Placental epithelial cell (primary cell): ENCODE results near the gene TSC2. TPM values are rescaled to one million over a fixed set of nuclear protein-coding genes. Genes with fewer than 3 reads are reported as not detected.

Experiments used
- small RNA-seq: library from RNA; depleted of rRNA; stranded (forward); fragments of <200 nt; gene quantifications from one replicate; pipeline ENCODE3, GENCODE V24; 2012
- total RNA-seq: library from RNA; depleted of rRNA; stranded (reverse); fragments of >200 nt; gene quantifications from 2 replicates; pipeline ENCODE4 v1.2.3, GENCODE V29; 2012

TSC2 gene
- 82.8 and 95.0 TPM in 2 replicates for total RNA-seq

GRCh38 chr16:2047330-2048115, at the start of gene TSC2, which contains the start of gene NTHL1:
TSC2 (plus strand) TSS chr16:2047985; CDS start chr16:2048616, 631 bp downstream.
NTHL1 (minus strand) TSS chr16:2047834; CDS start chr16:2047823, 11 bp downstream.

GRCh38 chr16:2009791-2010510, 37.8 kb upstream of the TSC2 start, which contains the start of gene ZNF598:
ZNF598 (minus strand) TSS chr16:2009821.

GRCh38 chr16:2019518-2019920, 28.3 kb upstream of the TSC2 start, which contains the start of gene NPW:
NPW (plus strand) TSS chr16:2019785.

GRCh38 chr16:2026461-2027023, 21.2 kb upstream of the TSC2 start, which contains the start of gene NHERF2:
NHERF2 (plus strand) TSS chr16:2026902; CDS start chr16:2027006, 104 bp downstream.

GRCh38 chr16:2135770-2136490, 88.1 kb downstream of the TSC2 start, which contains the start of gene PKD1:
PKD1 (minus strand) TSS chr16:2135898; CDS start chr16:2135689, 209 bp downstream.

Small RNA genes within 50 kb of the gene (small RNA-seq; reads per million reads assigned to genes)
- not detected for gene MIR1225
- gene MIR3180-5, result not detected
- gene MIR4516, result not detected
- gene RF00019, result not detected
- not detected for gene RN7SL219P

Other genes with a start within 250 kb of the TSC2 start
- 5.9 and 24.5 TPM in 2 replicates for gene HAGH, start 221.2 kb upstream of the TSC2 start, total RNA-seq
- gene FAHD1, start 220.8 kb upstream of the TSC2 start, total RNA-seq, result 27.9 and 56.2 TPM in 2 replicates
- gene MEIOB, start 175.8 kb upstream of the TSC2 start, total RNA-seq, result not detected in 2 replicates
- not detected in 2 replicates for gene HS3ST6, start 129.6 kb upstream of the TSC2 start, total RNA-seq
- 16.9 and 20.2 TPM in 2 replicates for gene MSRB1, start 104.8 kb upstream of the TSC2 start, total RNA-seq
- gene RPL3L, start 93.3 kb upstream of the TSC2 start, total RNA-seq, result not detected in 2 replicates
- gene NDUFB10, start 88.4 kb upstream of the TSC2 start, total RNA-seq, result 113 and 135 TPM in 2 replicates
- gene RPS2, start 83.2 kb upstream of the TSC2 start, total RNA-seq, result 1,769 and 2,866 TPM in 2 replicates
- gene RNF151, start 81.1 kb upstream of the TSC2 start, total RNA-seq, result not detected in 2 replicates
- 27.1 and 50.1 TPM in 2 replicates for gene TBL3, start 75.9 kb upstream of the TSC2 start, total RNA-seq
- 1.6 and 2.1 TPM in 2 replicates for gene NOXO1, start 66.5 kb upstream of the TSC2 start, total RNA-seq
- gene GFER, start 63.8 kb upstream of the TSC2 start, total RNA-seq, result 13.0 and 14.9 TPM in 2 replicates
- gene SYNGR3, start 58.0 kb upstream of the TSC2 start, total RNA-seq, result 3.5 and 4.4 TPM in 2 replicates
- gene ZNF598, start 38.2 kb upstream of the TSC2 start, total RNA-seq, result 20.4 and 23.4 TPM in 2 replicates
- gene NPW, start 28.2 kb upstream of the TSC2 start, total RNA-seq, result 0.33 and 0.39 TPM in 2 replicates
- gene NHERF2, start 21.1 kb upstream of the TSC2 start, total RNA-seq, result 8.2 and 22.6 TPM in 2 replicates
- 7.9 and 22.7 TPM in 2 replicates for gene NTHL1, start 151 bp upstream of the TSC2 start, total RNA-seq
- gene PKD1, start 87.9 kb downstream of the TSC2 start, total RNA-seq, result 62.6 and 99.7 TPM in 2 replicates
- 0.33 and 0.39 TPM in 2 replicates for gene RAB26, start 100.6 kb downstream of the TSC2 start, total RNA-seq
- 45.5 and 88.8 TPM in 2 replicates for gene TRAF7, start 107.8 kb downstream of the TSC2 start, total RNA-seq
- under 0.01 TPM in 1 of 2 replicates, not detected in the other for gene CASKIN1, start 148.6 kb downstream of the TSC2 start, total RNA-seq
- 24.3 and 82.3 TPM in 2 replicates for gene MLST8, start 157.5 kb downstream of the TSC2 start, total RNA-seq
- gene BRICD5, start 162.9 kb downstream of the TSC2 start, total RNA-seq, result 1.2 and 22.8 TPM in 2 replicates
- gene PGP, start 166.9 kb downstream of the TSC2 start, total RNA-seq, result 13.3 and 23.1 TPM in 2 replicates
- 26.1 and 31.8 TPM in 2 replicates for gene E4F1, start 175.6 kb downstream of the TSC2 start, total RNA-seq
- gene DNASE1L2, start 188.5 kb downstream of the TSC2 start, total RNA-seq, result 0.22 and 2.0 TPM in 2 replicates
- gene ECI1, start 203.6 kb downstream of the TSC2 start, total RNA-seq, result 20.0 and 35.1 TPM in 2 replicates
- 85.6 and 129 TPM in 2 replicates for gene RNPS1, start 220.1 kb downstream of the TSC2 start, total RNA-seq